ENCODE data around the gene ENTPD2.
A peak's percentile ranks its signal among the peaks of the same experiment; 100 is the strongest.

The ENTPD2 gene

GRCh38 chr9:137029058-137029936 is 24.6 kb downstream of the ENTPD2 start:
- H3K4me3 ChIP-seq: peak overlapping the region; percentile 65 to 84 (median 74)

GRCh38 chr9:137028263-137029057 is 25.4 kb downstream of the ENTPD2 start:
- peak overlapping the region; percentile 75 to 92 (median 88) for H3K9ac ChIP-seq
- no peaks in the 10 kb centered on the region for H3K9me3 ChIP-seq (replicated peaks in 1 of 11)
- no peaks in the 10 kb centered on the region for H3K27me3 ChIP-seq
- peak overlapping the region; percentile 91 to 100 (median 98) for H3K4me2 ChIP-seq
- TF ChIP-seq Cebpa-rat (IDR thresholded peaks at IDR 0.05): no peak
- H3K4me3 ChIP-seq: peak overlapping the region; percentile 65 to 84 (median 74)
- H3K36me3 ChIP-seq: peaks cover 0 to 31% (median 7%) of the 10 kb centered on the region in 11 experiments; a peak in 9 of 22 replicates
- H3K27ac ChIP-seq: peak overlapping the region in 10 of 11 experiments; percentile 41 to 98 (median 94); a peak in 20 of 22 replicates
- H4K20me1 ChIP-seq: peaks cover 3 to 56% (median 42%) of the 10 kb centered on the region in 11 experiments; a peak in 18 of 22 replicates
- H3K4me1 ChIP-seq: peaks cover 50 to 94% (median 79%) of the 10 kb centered on the region in 10 experiments

More at GRCh38 chr9:137029058-137029936, 24.6 kb downstream of the ENTPD2 start:
- H3K4me1 ChIP-seq: peaks cover 50 to 96% (median 82%) of the 10 kb centered on the region in 10 experiments
- no peaks in the 10 kb centered on the region for H3K9me3 ChIP-seq (replicated peaks in 1 of 11)
- peaks cover 3 to 48% (median 34%) of the 10 kb centered on the region in 11 experiments; a peak in 18 of 22 replicates for H4K20me1 ChIP-seq
- peak overlapping the region; percentile 64 to 98 (median 93) for H3K27ac ChIP-seq
- H3K36me3 ChIP-seq: peaks cover 0 to 24% (median 7%) of the 10 kb centered on the region in 11 experiments; a peak in 9 of 22 replicates
- TF ChIP-seq Cebpa-rat (IDR thresholded peaks at IDR 0.05): no peak
- peak overlapping the region; percentile 91 to 100 (median 98) for H3K4me2 ChIP-seq
- peak overlapping the region; percentile 76 to 92 (median 88) for H3K9ac ChIP-seq
- H3K27me3 ChIP-seq: no peaks in the 10 kb centered on the region

- Histone ChIP-seq H3K27me3 (no peaks in the 10 kb centered on the region), H3K27ac (peak within 1 kb of the TSS in 10 of 11 experiments; percentile 41 to 98 (median 94); a peak in 20 of 22 replicates), H4K20me1 (peaks cover 3 to 62% (median 45%) of the 10 kb centered on the region in 11 experiments; a peak in 18 of 22 replicates), H3K4me2 (peak within 1 kb of the TSS; percentile 91 to 100 (median 98)), H3K9ac (peak within 1 kb of the TSS; percentile 75 to 92 (median 88)), H3K9me3 (replicated peaks in 1 of 11) (no peaks in the 10 kb centered on the region), H3K4me1 (peaks cover 50 to 90% (median 76%) of the 10 kb centered on the region in 10 experiments), H3K4me3 (peak within 1 kb of the TSS; percentile 65 to 84 (median 74)), H3K36me3 (peaks cover 0 to 35% (median 7%) of the 10 kb centered on the region in 11 experiments; a peak in 9 of 22 replicates)
- TF ChIP-seq Cebpa-rat (IDR thresholded peaks at IDR 0.05): no peak
Observed at GRCh38 chr9:137027369-137028262, 26.2 kb downstream of the ENTPD2 start, which contains the start of gene ABCA2. Gene ABCA2 (minus strand): TSS chr9:137028237. CDS start chr9:137028140, 97 bp downstream.

GRCh38 chr9:137026828-137027227 is 27.0 kb downstream of the ENTPD2 start:
- H3K9me3 ChIP-seq (replicated peaks in 1 of 11): no peaks in the 10 kb centered on the region
- H3K27ac ChIP-seq: peak overlapping the region in 7 of 11 experiments; percentile 88 to 98 (median 96); a peak in 11 of 22 replicates
- H3K36me3 ChIP-seq: peaks cover 0 to 40% (median 12%) of the 10 kb centered on the region in 11 experiments; a peak in 13 of 22 replicates
- H3K4me3 ChIP-seq: peak overlapping the region in 9 of 10 experiments; percentile 65 to 84 (median 74); a peak in 17 of 20 replicates
- peak overlapping the region in 10 of 11 experiments; percentile 75 to 92 (median 88); a peak in 19 of 22 replicates for H3K9ac ChIP-seq
- peaks cover 50 to 87% (median 72%) of the 10 kb centered on the region in 10 experiments for H3K4me1 ChIP-seq
- H3K4me2 ChIP-seq: peak overlapping the region; percentile 91 to 100 (median 98)
- TF ChIP-seq Cebpa-rat (IDR thresholded peaks at IDR 0.05): no peak
- H4K20me1 ChIP-seq: peaks cover 3 to 67% (median 50%) of the 10 kb centered on the region in 11 experiments; a peak in 18 of 22 replicates
- no peaks in the 10 kb centered on the region for H3K27me3 ChIP-seq

GRCh38 chr9:137026384-137026783 is 27.5 kb downstream of the ENTPD2 start:
- H3K4me2 ChIP-seq: peak overlapping the region; percentile 91 to 100 (median 98)
- peak overlapping the region in 6 of 10 experiments; percentile 34 to 81 (median 74); a peak in 4 of 20 replicates for H3K4me3 ChIP-seq
- no peak for TF ChIP-seq Cebpa-rat (IDR thresholded peaks at IDR 0.05)

GRCh38 chr9:137025517-137025966 is 28.3 kb downstream of the ENTPD2 start:
- TF ChIP-seq Cebpa-rat (IDR thresholded peaks at IDR 0.05): no peak
- Histone ChIP-seq H3K9ac (peak overlapping the region in 10 of 11 experiments; percentile 0 to 91 (median 24); a peak in 5 of 22 replicates), H4K20me1 (peaks cover 3 to 80% (median 55%) of the 10 kb centered on the region in 11 experiments; a peak in 18 of 22 replicates), H3K4me1 (peaks cover 41 to 74% (median 63%) of the 10 kb centered on the region in 10 experiments), H3K36me3 (peaks cover 0 to 41% (median 12%) of the 10 kb centered on the region in 11 experiments; a peak in 15 of 22 replicates), H3K4me2 (peak overlapping the region; percentile 91 to 100 (median 98)), H3K27ac (peak overlapping the region in 3 of 11 experiments; percentile 6 to 20 (median 20); a peak in 4 of 22 replicates), H3K4me3 (peak overlapping the region in 2 of 10 experiments; percentile 31 to 34; a peak in 2 of 20 replicates), H3K27me3 (no peaks in the 10 kb centered on the region), H3K9me3 (replicated peaks in 1 of 11) (no peaks in the 10 kb centered on the region)

More at GRCh38 chr9:137026384-137026783, 27.5 kb downstream of the ENTPD2 start:
- H4K20me1 ChIP-seq: peaks cover 3 to 71% (median 51%) of the 10 kb centered on the region in 11 experiments; a peak in 18 of 22 replicates
- peaks cover 49 to 82% (median 69%) of the 10 kb centered on the region in 10 experiments for H3K4me1 ChIP-seq
- H3K27ac ChIP-seq: peak overlapping the region in 1 of 11 experiments; percentile 97; a peak in 3 of 22 replicates
- H3K36me3 ChIP-seq: peaks cover 0 to 41% (median 13%) of the 10 kb centered on the region in 11 experiments; a peak in 14 of 22 replicates
- no peaks in the 10 kb centered on the region for H3K27me3 ChIP-seq
- no peaks in the 10 kb centered on the region for H3K9me3 ChIP-seq (replicated peaks in 1 of 11)
- H3K9ac ChIP-seq: peak overlapping the region in 9 of 11 experiments; percentile 79 to 92 (median 89); a peak in 12 of 22 replicates

- Histone ChIP-seq H3K27me3 (no peaks in the 10 kb centered on the region), H3K27ac (peak overlapping the region in 4 of 11 experiments; percentile 7 to 40 (median 26); a peak in 6 of 22 replicates), H4K20me1 (peaks cover 3 to 90% (median 55%) of the 10 kb centered on the region in 11 experiments; a peak in 18 of 22 replicates), H3K4me1 (peaks cover 30 to 71% (median 49%) of the 10 kb centered on the region in 10 experiments), H3K9ac (peak overlapping the region in 2 of 11 experiments; percentile 29 to 30; a peak in 2 of 22 replicates), H3K36me3 (peaks cover 0 to 47% (median 22%) of the 10 kb centered on the region in 11 experiments; a peak in 13 of 22 replicates), H3K4me2 (peak overlapping the region in 3 of 11 experiments; percentile 3 to 20 (median 10); a peak in 1 of 22 replicates), H3K9me3 (replicated peaks in 1 of 11) (no peaks in the 10 kb centered on the region), H3K4me3 (no peak overlapping the region)
- no peak for TF ChIP-seq Cebpa-rat (IDR thresholded peaks at IDR 0.05)
Observed at GRCh38 chr9:137023583-137023991, 30.3 kb downstream of the ENTPD2 start.

Measured in BLaER1 treated with 17β-estradiol and CSF1 and Interleukin-3, amounts not matched to agents 10 nM and 100 nM (cell line).